GM10847 (cell line): ENCODE results near the gene NKX3-2.

Experiments
- POLR2A ChIP-seq: IDR thresholded peaks from 2 replicates; pipeline ENCODE4 v1.6.1; 2011; ENCODE audit not compliant: insufficient read length; ENCODE audit errors: extremely low read depth

Gene NKX3-2

GRCh38 chr4:13509442-13509841 is 34.9 kb downstream of the NKX3-2 start:
- TF ChIP-seq POLR2A = no peak

- no peak for TF ChIP-seq POLR2A
These were observed 39.9 kb downstream of the NKX3-2 start for GRCh38 chr4:13504374-13504773.

GRCh38 chr4:13498469-13498868 is 45.8 kb downstream of the NKX3-2 start:
- no peak for TF ChIP-seq POLR2A

GRCh38 chr4:13496605-13497004 is 47.7 kb downstream of the NKX3-2 start:
- TF ChIP-seq POLR2A = no peak

- no peak for TF ChIP-seq POLR2A
These were observed 48.6 kb downstream of the NKX3-2 start for GRCh38 chr4:13495753-13496152.

- TF ChIP-seq POLR2A = no peak
These were observed 50.5 kb downstream of the NKX3-2 start for GRCh38 chr4:13493793-13494192.

GRCh38 chr4:13492747-13493146 is 51.6 kb downstream of the NKX3-2 start:
- no peak for TF ChIP-seq POLR2A
